Measurements from ENCODE around the gene RASSF5. TPM values are rescaled to one million over a fixed set of nuclear protein-coding genes. Genes with fewer than 3 reads are reported as not detected.

RASSF5 gene
- total RNA-seq, 1 experiment from 2014 or later = 0.75 TPM

DNA sequence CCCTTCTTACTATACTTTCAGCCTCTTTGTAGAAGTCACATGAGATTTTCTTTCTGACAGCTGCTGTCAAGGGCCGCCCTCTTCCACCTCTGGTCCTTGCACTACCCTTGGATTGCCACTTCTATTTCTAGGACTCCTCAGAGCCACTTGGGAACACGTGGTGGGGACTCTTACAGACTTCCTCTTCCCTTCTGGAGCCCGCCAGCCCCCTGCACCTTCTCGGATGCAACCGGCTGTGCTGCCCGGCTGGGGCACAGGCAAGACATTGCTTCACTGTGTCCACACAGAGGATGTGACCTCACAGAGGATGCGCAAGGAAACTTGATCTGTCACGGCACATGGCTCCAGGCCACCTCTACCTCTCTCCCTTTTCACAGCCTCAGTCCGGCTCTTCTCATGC lies 39.4 kb upstream of the RASSF5 start:
- BruUV-seq (replicated peaks) = no TSS peak
- Histone ChIP-seq H3K27ac (ENCODE audit: low read depth, low read length, poor library complexity, severe bottlenecking) (no peak overlapping the region), H3K4me3 (ENCODE audit: low read depth, low read length, poor library complexity, severe bottlenecking) (no peak overlapping the region), H3K27me3 (replicated peaks; ENCODE audit: insufficient read depth, low read depth, low read length, poor library complexity) (no peaks in the 10 kb centered on the region), H3K9me3 (ENCODE audit: low read depth, low read length, poor library complexity, severe bottlenecking) (no peaks in the 10 kb centered on the region), H3K36me3 (ENCODE audit: insufficient read depth, low read length, poor library complexity, severe bottlenecking) (no peaks in the 10 kb centered on the region), H3K4me1 (ENCODE audit: insufficient read depth, low read length, poor library complexity, severe bottlenecking) (peaks cover 33% of the 10 kb centered on the region)
- POLR2A ChIA-PET (ENCODE audit: low non-redundant PET) = no interaction called here
- CTCF ChIA-PET = no interaction called here
- TF ChIP-seq CTCF (conservative IDR thresholded peaks at IDR 0.05; ENCODE audit: low read depth, low read length) (no peak), EZH2 (IDR thresholded peaks at IDR 0.05; ENCODE audit: borderline replicate concordance, low read depth, low read length, poor library complexity, severe bottlenecking) (no peak)
- intact Hi-C loops (cut with micrococcal nuclease; ENCODE audit: unreplicated experiment) = no loop called here
- no peak for DNase-seq (ENCODE audit: low spot score)

DNA sequence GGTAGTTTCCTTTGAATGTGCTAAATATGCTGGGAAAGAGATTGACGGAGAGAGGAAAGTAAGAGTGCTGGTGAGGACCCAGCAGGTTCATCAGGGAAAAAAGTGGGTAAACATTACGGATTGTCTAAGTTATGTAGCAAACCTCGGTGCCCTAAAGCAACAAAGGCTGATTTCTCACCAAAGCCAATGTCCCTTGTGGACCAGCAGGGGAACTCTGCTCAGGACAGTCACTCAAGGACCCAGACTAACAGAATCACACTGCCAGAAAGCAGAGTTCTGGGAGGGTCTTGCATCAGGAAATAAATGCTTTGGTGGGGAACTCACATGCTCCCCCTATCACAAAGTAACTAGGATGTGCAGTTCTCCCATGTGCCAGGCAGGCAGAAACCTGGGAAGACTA lies 38.8 kb upstream of the RASSF5 start:
- H3K9me3 ChIP-seq (ENCODE audit: low read depth, low read length, poor library complexity, severe bottlenecking) = no peaks in the 10 kb centered on the region
- no peak overlapping the region for H3K27ac ChIP-seq (ENCODE audit: low read depth, low read length, poor library complexity, severe bottlenecking)
- BruUV-seq (replicated peaks) = no TSS peak
- DNase-seq (ENCODE audit: low spot score) = no peak
- TF ChIP-seq EZH2 (IDR thresholded peaks at IDR 0.05; ENCODE audit: borderline replicate concordance, low read depth, low read length, poor library complexity, severe bottlenecking) = no peak
- TF ChIP-seq CTCF (conservative IDR thresholded peaks at IDR 0.05; ENCODE audit: low read depth, low read length) = no peak
- H3K4me3 ChIP-seq (ENCODE audit: low read depth, low read length, poor library complexity, severe bottlenecking) = no peak overlapping the region
- peaks cover 33% of the 10 kb centered on the region for H3K4me1 ChIP-seq (ENCODE audit: insufficient read depth, low read length, poor library complexity, severe bottlenecking)
- POLR2A ChIA-PET (ENCODE audit: low non-redundant PET) = no interaction called here
- intact Hi-C loops (cut with micrococcal nuclease; ENCODE audit: unreplicated experiment) = no loop called here
- no peaks in the 10 kb centered on the region for H3K27me3 ChIP-seq (replicated peaks; ENCODE audit: insufficient read depth, low read depth, low read length, poor library complexity)
- CTCF ChIA-PET = no interaction called here
- H3K36me3 ChIP-seq (ENCODE audit: insufficient read depth, low read length, poor library complexity, severe bottlenecking) = no peaks in the 10 kb centered on the region

GRCh38 chr1:206469411-206469932 lies 37.9 kb upstream of the RASSF5 start:
- no TSS peak for BruUV-seq (replicated peaks)
- intact Hi-C loops (cut with micrococcal nuclease; ENCODE audit: unreplicated experiment) = no loop called here
- Histone ChIP-seq H3K4me1 (ENCODE audit: insufficient read depth, low read length, poor library complexity, severe bottlenecking) (peaks cover 33% of the 10 kb centered on the region), H3K36me3 (ENCODE audit: insufficient read depth, low read length, poor library complexity, severe bottlenecking) (no peaks in the 10 kb centered on the region), H3K4me3 (ENCODE audit: low read depth, low read length, poor library complexity, severe bottlenecking) (no peak overlapping the region), H3K9me3 (ENCODE audit: low read depth, low read length, poor library complexity, severe bottlenecking) (no peaks in the 10 kb centered on the region), H3K27me3 (replicated peaks; ENCODE audit: insufficient read depth, low read depth, low read length, poor library complexity) (no peaks in the 10 kb centered on the region), H3K27ac (ENCODE audit: low read depth, low read length, poor library complexity, severe bottlenecking) (no peak overlapping the region)
- CTCF ChIA-PET = interaction anchor here (1.2 to 2.2 kb wide), 2 partner anchors 10 kb away, joined by 3 to 15 read pairs; no protein-coding TSS in a partner anchor
- no peak for DNase-seq (ENCODE audit: low spot score)
- TF ChIP-seq EZH2 (IDR thresholded peaks at IDR 0.05; ENCODE audit: borderline replicate concordance, low read depth, low read length, poor library complexity, severe bottlenecking) = no peak
- no peak for TF ChIP-seq CTCF (conservative IDR thresholded peaks at IDR 0.05; ENCODE audit: low read depth, low read length)
- POLR2A ChIA-PET (ENCODE audit: low non-redundant PET) = interaction anchor here (0.5 kb wide), 1 partner anchor 20 kb away, joined by 3 read pairs; no protein-coding TSS in a partner anchor

Measured in A673 (cell line).